HepG2 (cell line): ENCODE data around the gene ANTXR1. TPM values are rescaled to one million over a fixed set of nuclear protein-coding genes. Genes with fewer than 3 reads are reported as not detected.
A peak's percentile ranks its signal among the peaks of the same experiment; 100 is the strongest.

Experiments
- ATRX ChIP-seq: sonication (generic); formaldehyde crosslinking; IDR thresholded peaks from 2 replicates; pipeline ENCODE4 v1.4.0; 2020; ENCODE audit warnings: missing genetic modification reagents, borderline replicate concordance
- PHF20 ChIP-seq: sonication (generic); formaldehyde crosslinking; IDR thresholded peaks from 2 replicates; pipeline ENCODE4 v1.5.0; 2020; ENCODE audit warnings: mild to moderate bottlenecking, missing genetic modification reagents
- RBFOX2 ChIP-seq: fragments of 200-400 bp; formaldehyde crosslinking; IDR thresholded peaks from 2 replicates; pipeline ENCODE4 v1.6.1; 2017; ENCODE audit warnings: low read depth, mild to moderate bottlenecking, low read length
- SAFB2 ChIP-seq: sonication (generic); formaldehyde crosslinking; IDR thresholded peaks from 2 replicates; pipeline ENCODE4 v1.5.1; 2020; ENCODE audit warnings: missing genetic modification reagents, low read depth, mild to moderate bottlenecking, borderline replicate concordance
- U2AF2 ChIP-seq: fragments of 200-400 bp; formaldehyde crosslinking; IDR thresholded peaks from 2 replicates; pipeline ENCODE4 v1.6.1; 2017; ENCODE audit warnings: low read depth, mild to moderate bottlenecking, low read length
- ZNF138 ChIP-seq: sonication (generic); formaldehyde crosslinking; IDR thresholded peaks from 2 replicates; pipeline ENCODE4 v1.5.0; 2020; ENCODE audit warnings: mild to moderate bottlenecking, low read depth, missing genetic modification reagents
- ZNF160 ChIP-seq: sonication (generic); formaldehyde crosslinking; IDR thresholded peaks from 2 replicates; pipeline ENCODE4 v1.8.0; 2022; ENCODE audit warnings: mild to moderate bottlenecking, inconsistent platforms, missing genetic modification reagents
- ZNF253 ChIP-seq: sonication (generic); formaldehyde crosslinking; IDR thresholded peaks from 2 replicates; pipeline ENCODE4 v1.8.0; 2022; ENCODE audit warnings: mild to moderate bottlenecking, missing genetic modification reagents, borderline replicate concordance
- ZNF260 ChIP-seq: sonication (generic); formaldehyde crosslinking; IDR thresholded peaks from 2 replicates; pipeline ENCODE4 v1.4.0; 2020; ENCODE audit warnings: missing genetic modification reagents, low read depth, mild to moderate bottlenecking, borderline replicate concordance
- ZNF326 ChIP-seq: sonication (generic); formaldehyde crosslinking; IDR thresholded peaks from 2 replicates; pipeline ENCODE4 v1.4.0; 2020; ENCODE audit warnings: missing genetic modification reagents, borderline replicate concordance
- ZNF569 ChIP-seq: sonication (generic); formaldehyde crosslinking; IDR thresholded peaks from 2 replicates; pipeline ENCODE4 v1.5.0; 2020; ENCODE audit warnings: mild to moderate bottlenecking, missing genetic modification reagents, moderate library complexity, borderline replicate concordance
- ZNF614 ChIP-seq: IDR thresholded peaks from 2 replicates; pipeline ENCODE4 v1.6.1; 2018; ENCODE audit warnings: missing biosample characterization, missing genetic modification reagents, inconsistent platforms, borderline replicate concordance
- ZNF7 ChIP-seq: IDR thresholded peaks from 2 replicates; pipeline ENCODE4 v1.6.1; 2016; ENCODE audit warnings: missing biosample characterization, missing genetic modification reagents
- ZNF746 ChIP-seq: sonication (generic); formaldehyde crosslinking; IDR thresholded peaks from 2 replicates; pipeline ENCODE4 v1.8.0; 2022; ENCODE audit warnings: mild to moderate bottlenecking, missing genetic modification reagents
- polyA plus RNA-seq, 8 experiments: library from polyadenylated mRNA; depleted of rRNA in 3 of 8; stranded (reverse) in 7 of 8; unstranded in 1 of 8; fragments of >200 nt; fragmentation: Illumina TruSeq in 4 of 8; extraction: Trizol in 4 of 8; gene quantifications; 2 replicates each; pipeline versions ENCODE4 v1.2.1 to v1.2.3, GENCODE V29; 2011 to 2016; ENCODE audit warnings: low read depth in 4 of 8, missing spikeins in 1 of 8, mixed read lengths in 1 of 8; ENCODE audit not compliant: insufficient read depth in 1 of 8
- total RNA-seq, 5 experiments: library from RNA; depleted of rRNA; stranded (reverse); fragments of >200 nt; fragmentation: Illumina TruSeq; extraction: Trizol; gene quantifications; 2 replicates each; pipeline ENCODE4 v1.2.3, GENCODE V29; 2016; ENCODE audit warnings: low read depth in 1 of 5
- TF ChIP-seq, protein P1 (sequence below): sonication (generic); formaldehyde crosslinking; IDR thresholded peaks from 2 replicates; pipeline ENCODE4 v1.4.0; 2020; ENCODE audit warnings: missing genetic modification reagents, borderline replicate concordance
- TF ChIP-seq, protein P2 (sequence below): sonication (generic); formaldehyde crosslinking; IDR thresholded peaks from 2 replicates; pipeline ENCODE4 v1.5.1; 2020; ENCODE audit warnings: mild to moderate bottlenecking, missing genetic modification reagents, moderate library complexity
- TF ChIP-seq, protein P3 (sequence below): sonication (generic); formaldehyde crosslinking; IDR thresholded peaks from 2 replicates; pipeline ENCODE4 v1.4.0; 2020; ENCODE audit warnings: low read depth, missing genetic modification reagents
- TF ChIP-seq, protein P4 (sequence below): sonication (generic); formaldehyde crosslinking; IDR thresholded peaks from 2 replicates; pipeline ENCODE4 v1.4.0; 2020; ENCODE audit warnings: missing genetic modification reagents

The ANTXR1 gene
- total and polyA plus RNA-seq, 2 of the 13 experiments (the other 11 are each of a cell fraction or from before 2014, with no cell fraction given), result 4.5 to 12.7 TPM

DNA sequence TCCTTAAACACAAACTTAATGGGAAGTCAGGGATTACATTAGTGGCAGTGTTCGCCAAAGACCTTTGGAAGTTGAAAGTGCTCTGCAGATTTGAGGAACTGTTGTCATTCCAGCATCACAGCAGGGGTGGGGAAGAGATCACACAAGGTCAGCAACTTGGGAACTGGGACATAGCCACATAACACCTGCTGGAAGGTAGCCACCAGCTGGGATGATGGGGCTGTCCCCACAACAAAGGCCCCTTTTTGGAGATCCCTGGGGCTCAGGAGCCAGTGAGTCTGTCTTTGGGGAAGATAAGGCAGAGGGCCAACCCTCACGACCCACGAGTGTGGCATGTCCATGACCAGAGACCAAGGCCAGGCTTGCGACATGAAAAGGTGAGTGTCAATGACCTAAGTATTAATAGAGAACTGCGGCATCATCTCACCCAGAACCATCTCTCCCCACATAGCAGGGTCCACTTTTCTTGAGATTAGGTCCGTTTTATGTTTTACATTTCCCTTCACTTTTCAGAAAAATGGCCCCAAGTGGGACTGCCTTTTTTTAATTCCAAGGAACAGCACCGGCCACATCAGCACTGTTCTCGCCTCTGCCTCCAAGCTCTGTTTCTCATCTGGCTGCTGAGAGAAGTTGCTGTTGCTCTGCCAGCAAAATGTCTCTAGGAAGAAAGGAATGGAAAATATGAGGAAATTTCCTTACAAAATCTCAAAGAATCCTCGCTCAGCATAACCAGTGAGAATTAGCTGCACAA, 267.1 kb downstream of the ANTXR1 start (continued):
- TF ChIP-seq, protein P1, sequence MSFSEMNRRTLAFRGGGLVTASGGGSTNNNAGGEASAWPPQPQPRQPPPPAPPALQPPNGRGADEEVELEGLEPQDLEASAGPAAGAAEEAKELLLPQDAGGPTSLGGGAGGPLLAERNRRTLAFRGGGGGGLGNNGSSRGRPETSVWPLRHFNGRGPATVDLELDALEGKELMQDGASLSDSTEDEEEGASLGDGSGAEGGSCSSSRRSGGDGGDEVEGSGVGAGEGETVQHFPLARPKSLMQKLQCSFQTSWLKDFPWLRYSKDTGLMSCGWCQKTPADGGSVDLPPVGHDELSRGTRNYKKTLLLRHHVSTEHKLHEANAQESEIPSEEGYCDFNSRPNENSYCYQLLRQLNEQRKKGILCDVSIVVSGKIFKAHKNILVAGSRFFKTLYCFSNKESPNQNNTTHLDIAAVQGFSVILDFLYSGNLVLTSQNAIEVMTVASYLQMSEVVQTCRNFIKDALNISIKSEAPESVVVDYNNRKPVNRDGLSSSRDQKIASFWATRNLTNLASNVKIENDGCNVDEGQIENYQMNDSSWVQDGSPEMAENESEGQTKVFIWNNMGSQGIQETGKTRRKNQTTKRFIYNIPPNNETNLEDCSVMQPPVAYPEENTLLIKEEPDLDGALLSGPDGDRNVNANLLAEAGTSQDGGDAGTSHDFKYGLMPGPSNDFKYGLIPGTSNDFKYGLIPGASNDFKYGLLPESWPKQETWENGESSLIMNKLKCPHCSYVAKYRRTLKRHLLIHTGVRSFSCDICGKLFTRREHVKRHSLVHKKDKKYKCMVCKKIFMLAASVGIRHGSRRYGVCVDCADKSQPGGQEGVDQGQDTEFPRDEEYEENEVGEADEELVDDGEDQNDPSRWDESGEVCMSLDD, result peak; percentile 19; the same call in 1 of the 2 replicates
- TF ChIP-seq, protein P2, sequence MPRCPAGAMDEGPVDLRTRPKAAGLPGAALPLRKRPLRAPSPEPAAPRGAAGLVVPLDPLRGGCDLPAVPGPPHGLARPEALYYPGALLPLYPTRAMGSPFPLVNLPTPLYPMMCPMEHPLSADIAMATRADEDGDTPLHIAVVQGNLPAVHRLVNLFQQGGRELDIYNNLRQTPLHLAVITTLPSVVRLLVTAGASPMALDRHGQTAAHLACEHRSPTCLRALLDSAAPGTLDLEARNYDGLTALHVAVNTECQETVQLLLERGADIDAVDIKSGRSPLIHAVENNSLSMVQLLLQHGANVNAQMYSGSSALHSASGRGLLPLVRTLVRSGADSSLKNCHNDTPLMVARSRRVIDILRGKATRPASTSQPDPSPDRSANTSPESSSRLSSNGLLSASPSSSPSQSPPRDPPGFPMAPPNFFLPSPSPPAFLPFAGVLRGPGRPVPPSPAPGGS, result no peak; the same call in 1 of the 2 replicates
- TF ChIP-seq, protein P3, sequence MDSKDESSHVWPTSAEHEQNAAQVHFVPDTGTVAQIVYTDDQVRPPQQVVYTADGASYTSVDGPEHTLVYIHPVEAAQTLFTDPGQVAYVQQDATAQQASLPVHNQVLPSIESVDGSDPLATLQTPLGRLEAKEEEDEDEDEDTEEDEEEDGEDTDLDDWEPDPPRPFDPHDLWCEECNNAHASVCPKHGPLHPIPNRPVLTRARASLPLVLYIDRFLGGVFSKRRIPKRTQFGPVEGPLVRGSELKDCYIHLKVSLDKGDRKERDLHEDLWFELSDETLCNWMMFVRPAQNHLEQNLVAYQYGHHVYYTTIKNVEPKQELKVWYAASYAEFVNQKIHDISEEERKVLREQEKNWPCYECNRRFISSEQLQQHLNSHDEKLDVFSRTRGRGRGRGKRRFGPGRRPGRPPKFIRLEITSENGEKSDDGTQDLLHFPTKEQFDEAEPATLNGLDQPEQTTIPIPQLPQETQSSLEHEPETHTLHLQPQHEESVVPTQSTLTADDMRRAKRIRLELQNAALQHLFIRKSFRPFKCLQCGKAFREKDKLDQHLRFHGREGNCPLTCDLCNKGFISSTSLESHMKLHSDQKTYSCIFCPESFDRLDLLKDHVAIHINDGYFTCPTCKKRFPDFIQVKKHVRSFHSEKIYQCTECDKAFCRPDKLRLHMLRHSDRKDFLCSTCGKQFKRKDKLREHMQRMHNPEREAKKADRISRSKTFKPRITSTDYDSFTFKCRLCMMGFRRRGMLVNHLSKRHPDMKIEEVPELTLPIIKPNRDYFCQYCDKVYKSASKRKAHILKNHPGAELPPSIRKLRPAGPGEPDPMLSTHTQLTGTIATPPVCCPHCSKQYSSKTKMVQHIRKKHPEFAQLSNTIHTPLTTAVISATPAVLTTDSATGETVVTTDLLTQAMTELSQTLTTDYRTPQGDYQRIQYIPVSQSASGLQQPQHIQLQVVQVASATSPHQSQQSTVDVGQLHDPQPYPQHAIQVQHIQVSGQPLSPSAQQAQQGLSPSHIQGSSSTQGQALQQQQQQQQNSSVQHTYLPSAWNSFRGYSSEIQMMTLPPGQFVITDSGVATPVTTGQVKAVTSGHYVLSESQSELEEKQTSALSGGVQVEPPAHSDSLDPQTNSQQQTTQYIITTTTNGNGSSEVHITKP (CRISPR knock-in tag), result no peak
- 0 out of 2 replicates have a peak, but pooled peaks have one; percentile 12 for TF ChIP-seq ZNF614
- TF ChIP-seq RBFOX2, result 0 out of 2 replicates have a peak, but pooled peaks have one; percentile 32
- no peak for TF ChIP-seq ZNF253 (CRISPR knock-in tag)
- TF ChIP-seq, protein P4, sequence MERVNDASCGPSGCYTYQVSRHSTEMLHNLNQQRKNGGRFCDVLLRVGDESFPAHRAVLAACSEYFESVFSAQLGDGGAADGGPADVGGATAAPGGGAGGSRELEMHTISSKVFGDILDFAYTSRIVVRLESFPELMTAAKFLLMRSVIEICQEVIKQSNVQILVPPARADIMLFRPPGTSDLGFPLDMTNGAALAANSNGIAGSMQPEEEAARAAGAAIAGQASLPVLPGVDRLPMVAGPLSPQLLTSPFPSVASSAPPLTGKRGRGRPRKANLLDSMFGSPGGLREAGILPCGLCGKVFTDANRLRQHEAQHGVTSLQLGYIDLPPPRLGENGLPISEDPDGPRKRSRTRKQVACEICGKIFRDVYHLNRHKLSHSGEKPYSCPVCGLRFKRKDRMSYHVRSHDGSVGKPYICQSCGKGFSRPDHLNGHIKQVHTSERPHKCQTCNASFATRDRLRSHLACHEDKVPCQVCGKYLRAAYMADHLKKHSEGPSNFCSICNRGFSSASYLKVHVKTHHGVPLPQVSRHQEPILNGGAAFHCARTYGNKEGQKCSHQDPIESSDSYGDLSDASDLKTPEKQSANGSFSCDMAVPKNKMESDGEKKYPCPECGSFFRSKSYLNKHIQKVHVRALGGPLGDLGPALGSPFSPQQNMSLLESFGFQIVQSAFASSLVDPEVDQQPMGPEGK (CRISPR knock-in tag), result peak; percentile 79
- TF ChIP-seq ZNF138 (CRISPR knock-in tag), result 0 out of 2 replicates have a peak, but pooled peaks have one; percentile 46
- TF ChIP-seq ZNF569 (CRISPR knock-in tag), result no peak
- TF ChIP-seq PHF20 (CRISPR knock-in tag), result no peak
- TF ChIP-seq SAFB2 (CRISPR knock-in tag), result no peak
- TF ChIP-seq ZNF326 (CRISPR knock-in tag), result no peak
- no peak for TF ChIP-seq ZNF7 (CRISPR knock-in tag)
- TF ChIP-seq U2AF2, result no peak
- no peak for TF ChIP-seq ZNF160 (CRISPR knock-in tag)
- no peak for TF ChIP-seq ZNF260
- TF ChIP-seq ZNF746, result peak; percentile 71; the same call in 1 of the 2 replicates
- no peak for TF ChIP-seq ATRX
